Fibroblast of lung (primary cell): ENCODE results near the gene TSGA10. TPM values are rescaled to one million over a fixed set of nuclear protein-coding genes. Genes with fewer than 3 reads are reported as not detected.

Experiments used
- DNase-seq, 2 donors: peaks; one replicate each; pipeline versions ENCODE4 v3.0.0 to v3.0.0-alpha.2; 2010; ENCODE audit warnings: low read depth in 2 of 2
- H2AFZ ChIP-seq: 2 replicates; pipeline ENCODE4 v1.5.1; 2012; ENCODE audit warnings: low read length, control low read depth, inconsistent platforms
- H3K27ac ChIP-seq: 2 replicates; pipeline ENCODE4 v1.5.1; 2011; ENCODE audit warnings: low read length, control low read depth; ENCODE audit not compliant: insufficient read depth
- H3K27me3 ChIP-seq: 2 replicates; pipeline ENCODE4 v1.5.1; 2011; ENCODE audit warnings: mild to moderate bottlenecking, low read length; ENCODE audit not compliant: control insufficient read depth, insufficient read depth
- H3K36me3 ChIP-seq: 2 replicates; pipeline ENCODE4 v1.5.1; 2011; ENCODE audit warnings: low read length; ENCODE audit not compliant: control insufficient read depth, insufficient read depth
- H3K4me1 ChIP-seq: 2 replicates; pipeline ENCODE4 v1.5.1; 2011; ENCODE audit warnings: low read length; ENCODE audit not compliant: control insufficient read depth, insufficient read depth; ENCODE audit errors: extremely low read depth
- H3K4me2 ChIP-seq: 2 replicates; pipeline ENCODE4 v1.5.1; 2011; ENCODE audit warnings: low read length, control low read depth; ENCODE audit not compliant: insufficient read depth; ENCODE audit errors: extremely low read depth
- H3K4me3 ChIP-seq, 4 experiments: fragments of 200-600 bp in 1 of 4; sonication (generic) in 1 of 4; replicated peaks in 1 of 4; 2 replicates each; pipeline ENCODE4 v1.5.1; 2011 to 2016; ENCODE audit warnings: low read length in 4 of 4, low read depth in 3 of 4, mild to moderate bottlenecking in 3 of 4, control low read depth in 2 of 4, inconsistent platforms in 1 of 4, mixed read lengths in 1 of 4; ENCODE audit not compliant: insufficient read depth in 1 of 4; ENCODE audit errors: control extremely low read depth in 1 of 4
- H3K79me2 ChIP-seq: 2 replicates; pipeline ENCODE4 v1.5.1; 2012; ENCODE audit warnings: mild to moderate bottlenecking, low read length, inconsistent platforms; ENCODE audit not compliant: control insufficient read depth, insufficient read depth
- H3K9ac ChIP-seq: 2 replicates; pipeline ENCODE4 v1.5.1; 2011; ENCODE audit warnings: mild to moderate bottlenecking, low read length, control low read depth; ENCODE audit not compliant: insufficient read depth
- H3K9me3 ChIP-seq: 2 replicates; pipeline ENCODE4 v1.5.1; 2012; ENCODE audit warnings: low read depth, low read length; ENCODE audit not compliant: control insufficient read depth, insufficient read depth
- H4K20me1 ChIP-seq: 2 replicates; pipeline ENCODE4 v1.5.1; 2011; ENCODE audit warnings: low read length; ENCODE audit not compliant: control insufficient read depth, insufficient read depth; ENCODE audit errors: extremely low read depth
- CTCF ChIP-seq, 2 donors: IDR thresholded peaks in 1 of 2; conservative IDR thresholded peaks in 1 of 2; 1 replicate in 1 of 2; 2 replicates in 1 of 2; pipeline ENCODE4 v1.5.1; 2011 to 2012; ENCODE audit warnings: low read length in 2 of 2, control low read depth in 1 of 2, inconsistent platforms in 1 of 2, low read depth in 1 of 2, mild to moderate bottlenecking in 1 of 2
- EZH2 ChIP-seq: IDR thresholded peaks from 2 replicates; pipeline ENCODE4 v1.5.1; 2012; ENCODE audit warnings: low read length, control low read depth, mild to moderate bottlenecking; ENCODE audit errors: missing control alignments
- polyA plus RNA-seq, 2 donors: library from polyadenylated mRNA; depleted of rRNA in 1 of 2; stranded (reverse) in 1 of 2; unstranded in 1 of 2; fragments of >200 nt; gene quantifications; 2 replicates each; pipeline ENCODE4 v1.2.1, GENCODE V29; 2011 to 2012; ENCODE audit warnings: missing spikeins in 1 of 2
- total RNA-seq: library from RNA; depleted of rRNA; stranded (reverse); fragments of >200 nt; gene quantifications from 2 replicates; pipeline ENCODE4 v1.2.1, GENCODE V29; 2014

TSGA10 gene
- total and polyA plus RNA-seq, 2 donors (not counting 1 experiment from before 2014, with no cell fraction given), result 0.65 to 5.3 TPM

- H2AFZ ChIP-seq, result no peak overlapping the region
- H3K4me1 ChIP-seq, result no peaks in the 10 kb centered on the region
- H3K9me3 ChIP-seq, result no peaks in the 10 kb centered on the region
- no peak for DNase-seq
- no peak for TF ChIP-seq EZH2
- no peak for TF ChIP-seq CTCF (conservative IDR thresholded peaks at IDR 0.05 in 1 of 2, IDR thresholded peaks at IDR 0.05 in 1 of 2; ENCODE audit: low read depth in 1 of 2, low read length in 2 of 2)
- peaks cover 2% of the 10 kb centered on the region for H3K36me3 ChIP-seq
- no peak overlapping the region for H3K9ac ChIP-seq
- H3K4me2 ChIP-seq, result no peak overlapping the region
- no peaks in the 10 kb centered on the region for H3K27me3 ChIP-seq
- no peak overlapping the region for H3K27ac ChIP-seq
- H3K79me2 ChIP-seq, result no peaks in the 10 kb centered on the region
- H4K20me1 ChIP-seq, result no peaks in the 10 kb centered on the region
- no peak overlapping the region for H3K4me3 ChIP-seq
Observed at GRCh38 chr2:99166218-99166617, 11.5 kb upstream of the TSGA10 start.

- H3K36me3 ChIP-seq, result no peaks in the 10 kb centered on the region
- no peaks in the 10 kb centered on the region for H3K4me1 ChIP-seq
- H3K9me3 ChIP-seq, result no peaks in the 10 kb centered on the region
- no peak for DNase-seq
- H3K27ac ChIP-seq, result no peak overlapping the region
- no peaks in the 10 kb centered on the region for H3K27me3 ChIP-seq
- H3K79me2 ChIP-seq, result no peaks in the 10 kb centered on the region
- no peak for TF ChIP-seq EZH2
- no peak for TF ChIP-seq CTCF (conservative IDR thresholded peaks at IDR 0.05 in 1 of 2, IDR thresholded peaks at IDR 0.05 in 1 of 2; ENCODE audit: low read depth in 1 of 2, low read length in 2 of 2)
- H3K4me3 ChIP-seq, result no peak overlapping the region
- no peaks in the 10 kb centered on the region for H4K20me1 ChIP-seq
- H3K9ac ChIP-seq, result no peak overlapping the region
- H2AFZ ChIP-seq, result no peak overlapping the region
- H3K4me2 ChIP-seq, result no peak overlapping the region
Observed at GRCh38 chr2:99159594-99159993, 4.9 kb upstream of the TSGA10 start.

GRCh38 chr2:99158599-99158998, 3.9 kb upstream of the TSGA10 start:
- Histone ChIP-seq H2AFZ (no peak overlapping the region), H3K4me2 (no peak overlapping the region), H3K4me3 (no peak overlapping the region), H3K9ac (no peak overlapping the region), H3K36me3 (no peaks in the 10 kb centered on the region), H3K27me3 (no peaks in the 10 kb centered on the region), H3K4me1 (no peaks in the 10 kb centered on the region), H3K79me2 (no peaks in the 10 kb centered on the region), H4K20me1 (no peaks in the 10 kb centered on the region), H3K27ac (no peak overlapping the region), H3K9me3 (no peaks in the 10 kb centered on the region)
- no peak for DNase-seq
- TF ChIP-seq EZH2 (no peak), CTCF (conservative IDR thresholded peaks at IDR 0.05 in 1 of 2, IDR thresholded peaks at IDR 0.05 in 1 of 2; ENCODE audit: low read depth in 1 of 2, low read length in 2 of 2) (no peak)
